H1 (cell line): ENCODE results near the gene TSHR. TPM values are rescaled to one million over a fixed set of nuclear protein-coding genes. Genes with fewer than 3 reads are reported as not detected.

ENCODE experiments used
- BACH1 ChIP-seq: IDR thresholded peaks from 2 replicates; pipeline ENCODE4 v1.6.1; 2012; ENCODE audit warnings: low read length, improper control_type of control experiment
- CEBPB ChIP-seq: IDR thresholded peaks from 2 replicates; pipeline ENCODE4 v1.6.1; 2012; ENCODE audit warnings: low read depth, low read length
- CHD1 ChIP-seq: IDR thresholded peaks from 2 replicates; pipeline ENCODE4 v1.6.1; 2012; ENCODE audit warnings: low read depth, low read length, improper control_type of control experiment
- JUND ChIP-seq: IDR thresholded peaks from 2 replicates; pipeline ENCODE4 v1.6.1; 2011; ENCODE audit warnings: mild to moderate bottlenecking, improper control_type of control experiment, low read length
- KDM4A ChIP-seq: IDR thresholded peaks from one replicate; pipeline ENCODE4 v1.7.1; 2012; ENCODE audit warnings: low read depth, mild to moderate bottlenecking, moderate library complexity, low read length, inconsistent platforms; ENCODE audit not compliant: severe bottlenecking
- MAFK ChIP-seq: IDR thresholded peaks from 2 replicates; pipeline ENCODE4 v1.6.1; 2012; ENCODE audit warnings: low read depth, mild to moderate bottlenecking, improper control_type of control experiment, low read length
- RAD21 ChIP-seq, 2 experiments: IDR thresholded peaks in 1 of 2; conservative IDR thresholded peaks in 1 of 2; 2 replicates each; pipeline ENCODE4 v1.6.1; 2011; ENCODE audit warnings: low read depth in 2 of 2, low read length in 2 of 2, improper control_type of control experiment in 1 of 2, inconsistent platforms in 1 of 2, mild to moderate bottlenecking in 1 of 2, moderate library complexity in 1 of 2
- RNF2 ChIP-seq: fragments of 200-900, 300-1000 bp; sonication (generic); IDR thresholded peaks from 2 replicates; pipeline ENCODE4 v1.7.1; 2016; ENCODE audit warnings: borderline replicate concordance, low read depth, mild to moderate bottlenecking, antibody characterized with exemption, low read length; ENCODE audit not compliant: poor library complexity, severe bottlenecking; ENCODE audit errors: missing control alignments
- TAF1 ChIP-seq: IDR thresholded peaks from 2 replicates; pipeline ENCODE4 v1.6.1; 2011; ENCODE audit warnings: mild to moderate bottlenecking, low read depth, low read length
- polyA plus RNA-seq, 7 experiments: library from polyadenylated mRNA; depleted of rRNA in 3 of 7; stranded (reverse) in 5 of 7; unstranded in 2 of 7; fragments of >200 nt in 5 of 7; fragments of 200-250 nt in 2 of 7; gene quantifications; 1 replicate in 5 of 7; 2 replicates in 1 of 7; 4 replicates in 1 of 7; pipeline versions ENCODE4 v1.2.1 to v1.2.3, GENCODE V29; 2011 to 2013; ENCODE audit warnings: missing spikeins in 2 of 7, mixed read lengths in 2 of 7
- total RNA-seq: library from RNA; stranded (reverse); fragmentation: NEBNext Ultra II Directional; extraction: Animal tissue kit (Norgen Biotek cat#: 25700); gene quantifications from 2 replicates; pipeline ENCODE4 v1.2.1, GENCODE V29; 2021
- TF ChIP-seq, protein P1 (sequence below): fragments of 300-600 bp; sonication (generic); IDR thresholded peaks from 2 replicates; pipeline ENCODE4 v1.7.1; 2012; ENCODE audit warnings: low read length, moderate library complexity, mild to moderate bottlenecking, inconsistent platforms; ENCODE audit not compliant: insufficient replicate concordance
- TF ChIP-seq, protein P2 (sequence below): IDR thresholded peaks from 2 replicates; pipeline ENCODE4 v1.6.1; 2011; ENCODE audit warnings: low read length, improper control_type of control experiment

TSHR gene
- total and polyA plus RNA-seq, 2 of the 8 experiments (the other 6 are each of a cell fraction or from before 2014, with no cell fraction given) = 0.27 TPM; not detected in 1

DNA sequence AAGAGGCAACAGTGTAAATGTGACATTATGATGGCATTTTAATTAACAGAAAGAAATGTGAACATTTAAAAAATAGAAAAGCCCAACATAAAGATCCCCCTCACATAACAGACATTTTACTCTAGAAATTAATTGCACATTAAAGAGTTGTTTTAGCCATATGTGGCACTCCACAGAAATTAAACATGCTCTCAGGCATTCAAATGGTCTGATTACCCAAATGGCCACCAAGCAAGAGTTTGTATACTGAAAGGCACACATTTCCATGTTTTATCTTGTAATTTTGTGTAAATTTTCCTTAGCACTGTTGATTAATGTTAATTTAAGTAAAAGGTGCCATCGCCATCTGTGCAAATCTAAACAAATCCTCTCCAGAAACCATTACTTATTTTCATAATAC lies 221.8 kb downstream of the TSHR start (continued):
- TF ChIP-seq, protein P1, sequence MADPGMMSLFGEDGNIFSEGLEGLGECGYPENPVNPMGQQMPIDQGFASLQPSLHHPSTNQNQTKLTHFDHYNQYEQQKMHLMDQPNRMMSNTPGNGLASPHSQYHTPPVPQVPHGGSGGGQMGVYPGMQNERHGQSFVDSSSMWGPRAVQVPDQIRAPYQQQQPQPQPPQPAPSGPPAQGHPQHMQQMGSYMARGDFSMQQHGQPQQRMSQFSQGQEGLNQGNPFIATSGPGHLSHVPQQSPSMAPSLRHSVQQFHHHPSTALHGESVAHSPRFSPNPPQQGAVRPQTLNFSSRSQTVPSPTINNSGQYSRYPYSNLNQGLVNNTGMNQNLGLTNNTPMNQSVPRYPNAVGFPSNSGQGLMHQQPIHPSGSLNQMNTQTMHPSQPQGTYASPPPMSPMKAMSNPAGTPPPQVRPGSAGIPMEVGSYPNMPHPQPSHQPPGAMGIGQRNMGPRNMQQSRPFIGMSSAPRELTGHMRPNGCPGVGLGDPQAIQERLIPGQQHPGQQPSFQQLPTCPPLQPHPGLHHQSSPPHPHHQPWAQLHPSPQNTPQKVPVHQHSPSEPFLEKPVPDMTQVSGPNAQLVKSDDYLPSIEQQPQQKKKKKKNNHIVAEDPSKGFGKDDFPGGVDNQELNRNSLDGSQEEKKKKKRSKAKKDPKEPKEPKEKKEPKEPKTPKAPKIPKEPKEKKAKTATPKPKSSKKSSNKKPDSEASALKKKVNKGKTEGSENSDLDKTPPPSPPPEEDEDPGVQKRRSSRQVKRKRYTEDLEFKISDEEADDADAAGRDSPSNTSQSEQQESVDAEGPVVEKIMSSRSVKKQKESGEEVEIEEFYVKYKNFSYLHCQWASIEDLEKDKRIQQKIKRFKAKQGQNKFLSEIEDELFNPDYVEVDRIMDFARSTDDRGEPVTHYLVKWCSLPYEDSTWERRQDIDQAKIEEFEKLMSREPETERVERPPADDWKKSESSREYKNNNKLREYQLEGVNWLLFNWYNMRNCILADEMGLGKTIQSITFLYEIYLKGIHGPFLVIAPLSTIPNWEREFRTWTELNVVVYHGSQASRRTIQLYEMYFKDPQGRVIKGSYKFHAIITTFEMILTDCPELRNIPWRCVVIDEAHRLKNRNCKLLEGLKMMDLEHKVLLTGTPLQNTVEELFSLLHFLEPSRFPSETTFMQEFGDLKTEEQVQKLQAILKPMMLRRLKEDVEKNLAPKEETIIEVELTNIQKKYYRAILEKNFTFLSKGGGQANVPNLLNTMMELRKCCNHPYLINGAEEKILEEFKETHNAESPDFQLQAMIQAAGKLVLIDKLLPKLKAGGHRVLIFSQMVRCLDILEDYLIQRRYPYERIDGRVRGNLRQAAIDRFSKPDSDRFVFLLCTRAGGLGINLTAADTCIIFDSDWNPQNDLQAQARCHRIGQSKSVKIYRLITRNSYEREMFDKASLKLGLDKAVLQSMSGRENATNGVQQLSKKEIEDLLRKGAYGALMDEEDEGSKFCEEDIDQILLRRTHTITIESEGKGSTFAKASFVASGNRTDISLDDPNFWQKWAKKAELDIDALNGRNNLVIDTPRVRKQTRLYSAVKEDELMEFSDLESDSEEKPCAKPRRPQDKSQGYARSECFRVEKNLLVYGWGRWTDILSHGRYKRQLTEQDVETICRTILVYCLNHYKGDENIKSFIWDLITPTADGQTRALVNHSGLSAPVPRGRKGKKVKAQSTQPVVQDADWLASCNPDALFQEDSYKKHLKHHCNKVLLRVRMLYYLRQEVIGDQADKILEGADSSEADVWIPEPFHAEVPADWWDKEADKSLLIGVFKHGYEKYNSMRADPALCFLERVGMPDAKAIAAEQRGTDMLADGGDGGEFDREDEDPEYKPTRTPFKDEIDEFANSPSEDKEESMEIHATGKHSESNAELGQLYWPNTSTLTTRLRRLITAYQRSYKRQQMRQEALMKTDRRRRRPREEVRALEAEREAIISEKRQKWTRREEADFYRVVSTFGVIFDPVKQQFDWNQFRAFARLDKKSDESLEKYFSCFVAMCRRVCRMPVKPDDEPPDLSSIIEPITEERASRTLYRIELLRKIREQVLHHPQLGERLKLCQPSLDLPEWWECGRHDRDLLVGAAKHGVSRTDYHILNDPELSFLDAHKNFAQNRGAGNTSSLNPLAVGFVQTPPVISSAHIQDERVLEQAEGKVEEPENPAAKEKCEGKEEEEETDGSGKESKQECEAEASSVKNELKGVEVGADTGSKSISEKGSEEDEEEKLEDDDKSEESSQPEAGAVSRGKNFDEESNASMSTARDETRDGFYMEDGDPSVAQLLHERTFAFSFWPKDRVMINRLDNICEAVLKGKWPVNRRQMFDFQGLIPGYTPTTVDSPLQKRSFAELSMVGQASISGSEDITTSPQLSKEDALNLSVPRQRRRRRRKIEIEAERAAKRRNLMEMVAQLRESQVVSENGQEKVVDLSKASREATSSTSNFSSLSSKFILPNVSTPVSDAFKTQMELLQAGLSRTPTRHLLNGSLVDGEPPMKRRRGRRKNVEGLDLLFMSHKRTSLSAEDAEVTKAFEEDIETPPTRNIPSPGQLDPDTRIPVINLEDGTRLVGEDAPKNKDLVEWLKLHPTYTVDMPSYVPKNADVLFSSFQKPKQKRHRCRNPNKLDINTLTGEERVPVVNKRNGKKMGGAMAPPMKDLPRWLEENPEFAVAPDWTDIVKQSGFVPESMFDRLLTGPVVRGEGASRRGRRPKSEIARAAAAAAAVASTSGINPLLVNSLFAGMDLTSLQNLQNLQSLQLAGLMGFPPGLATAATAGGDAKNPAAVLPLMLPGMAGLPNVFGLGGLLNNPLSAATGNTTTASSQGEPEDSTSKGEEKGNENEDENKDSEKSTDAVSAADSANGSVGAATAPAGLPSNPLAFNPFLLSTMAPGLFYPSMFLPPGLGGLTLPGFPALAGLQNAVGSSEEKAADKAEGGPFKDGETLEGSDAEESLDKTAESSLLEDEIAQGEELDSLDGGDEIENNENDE = no peak
- TF ChIP-seq CHD1 = no peak
- no peak for TF ChIP-seq TAF1
- TF ChIP-seq, protein P2, sequence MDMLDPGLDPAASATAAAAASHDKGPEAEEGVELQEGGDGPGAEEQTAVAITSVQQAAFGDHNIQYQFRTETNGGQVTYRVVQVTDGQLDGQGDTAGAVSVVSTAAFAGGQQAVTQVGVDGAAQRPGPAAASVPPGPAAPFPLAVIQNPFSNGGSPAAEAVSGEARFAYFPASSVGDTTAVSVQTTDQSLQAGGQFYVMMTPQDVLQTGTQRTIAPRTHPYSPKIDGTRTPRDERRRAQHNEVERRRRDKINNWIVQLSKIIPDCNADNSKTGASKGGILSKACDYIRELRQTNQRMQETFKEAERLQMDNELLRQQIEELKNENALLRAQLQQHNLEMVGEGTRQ = no peak
- TF ChIP-seq RAD21 (IDR thresholded peaks at IDR 0.05 in 1 of 2, conservative IDR thresholded peaks at IDR 0.05 in 1 of 2; ENCODE audit: low read depth in 2 of 2, low read length in 2 of 2) = no peak
- no peak for TF ChIP-seq MAFK
- no peak for TF ChIP-seq RNF2
- TF ChIP-seq BACH1 = no peak
- TF ChIP-seq CEBPB = no peak
- TF ChIP-seq JUND = no peak
- TF ChIP-seq KDM4A = no peak
